ENCODE data around the gene PPM1H. TPM values are rescaled to one million over a fixed set of nuclear protein-coding genes. Genes with fewer than 3 reads are reported as not detected.
"Not testable (repeated sequence)": the region's sequence is repeated elsewhere in the genome, so short reads cannot be mapped to it uniquely, and the experiment has no call there.

The PPM1H gene
- total RNA-seq, 4 donors from 2014 or later: 1.1 to 2.4 (median 1.7) TPM

- peak in 1 of 2 donors; percentile 82 for DNase-seq (ENCODE audit: low spot score in 2 of 2)
- WGBS, 2 donors: 93 to 97% methylated on average over 7 of the region's 7 CpGs
- TF ChIP-seq CTCF (IDR thresholded peaks at IDR 0.05) (no peak), POLR2A (IDR thresholded peaks at IDR 0.05) (no peak)
- H3K4me3 ChIP-seq (ENCODE audit: low read depth, poor library complexity, severe bottlenecking): no peak overlapping the region
- intact Hi-C loops (cut with DNase I; ENCODE audit: low total_unique reads): no loop called here
Measured at GRCh38 chr12:62677355-62677754, 257.6 kb downstream of the PPM1H start.

GRCh38 chr12:62676521-62677307 is 258.2 kb downstream of the PPM1H start:
- no peak overlapping the region for H3K4me3 ChIP-seq (ENCODE audit: low read depth, poor library complexity, severe bottlenecking)
- intact Hi-C loops (cut with DNase I; ENCODE audit: low total_unique reads): no loop called here
- WGBS, 2 donors: 87 to 96% methylated on average over 11 of the region's 11 CpGs
- TF ChIP-seq POLR2A (IDR thresholded peaks at IDR 0.05): no peak
- TF ChIP-seq CTCF (IDR thresholded peaks at IDR 0.05): no peak
- peak in 1 of 2 donors; percentile 54 for DNase-seq (ENCODE audit: low spot score in 2 of 2)

GRCh38 chr12:62673028-62673815 is 261.7 kb downstream of the PPM1H start:
- TF ChIP-seq CTCF (IDR thresholded peaks at IDR 0.05) (no peak), POLR2A (IDR thresholded peaks at IDR 0.05) (no peak)
- H3K4me3 ChIP-seq (ENCODE audit: low read depth, poor library complexity, severe bottlenecking): no peak overlapping the region
- 76 to 84% methylated on average over 6 of the region's 6 CpGs for WGBS, 2 donors
- peak in 1 of 2 donors; percentile 12 for DNase-seq (ENCODE audit: low spot score in 2 of 2)
- intact Hi-C loops (cut with DNase I; ENCODE audit: low total_unique reads): no loop called here

- no peak for TF ChIP-seq CTCF (IDR thresholded peaks at IDR 0.05)
- no peak for TF ChIP-seq POLR2A (IDR thresholded peaks at IDR 0.05)
- peak in 1 of 2 donors; percentile 43 for DNase-seq (ENCODE audit: low spot score in 2 of 2)
- no peak overlapping the region for H3K4me3 ChIP-seq (ENCODE audit: low read depth, poor library complexity, severe bottlenecking)
- 62 to 63% methylated on average over 10 of the region's 10 CpGs for WGBS, 2 donors
- intact Hi-C loops (cut with DNase I; ENCODE audit: low total_unique reads): no loop called here
Measured at GRCh38 chr12:62670986-62671720, 263.8 kb downstream of the PPM1H start.

GRCh38 chr12:62668782-62669181 is 266.2 kb downstream of the PPM1H start:
- WGBS, 2 donors: 95 to 98% methylated on average over 3 of the region's 3 CpGs
- intact Hi-C loops (cut with DNase I; ENCODE audit: low total_unique reads): no loop called here
- no peak overlapping the region for H3K4me3 ChIP-seq (ENCODE audit: low read depth, poor library complexity, severe bottlenecking)
- DNase-seq (ENCODE audit: low spot score in 2 of 2): peak in 1 of 2 donors; percentile 36
- TF ChIP-seq CTCF (IDR thresholded peaks at IDR 0.05): no peak
- no peak for TF ChIP-seq POLR2A (IDR thresholded peaks at IDR 0.05)

- H3K4me3 ChIP-seq (ENCODE audit: low read depth, poor library complexity, severe bottlenecking); intact Hi-C loops (cut with DNase I; ENCODE audit: low total_unique reads): not testable (repeated sequence)
- WGBS, 2 donors: 90 to 94% methylated on average over 5 of the region's 5 CpGs
- peak in 1 of 2 donors; percentile 3 for DNase-seq (ENCODE audit: low spot score in 2 of 2)
Measured at GRCh38 chr12:62664951-62665350, 270.0 kb downstream of the PPM1H start.

All from lower leg skin (tissue), 4 donors.